Measurements from ENCODE around the gene MYPOP. TPM values are rescaled to one million over a fixed set of nuclear protein-coding genes. Genes with fewer than 3 reads are reported as not detected.
A peak's percentile ranks its signal among the peaks of the same experiment; 100 is the strongest.

Gene MYPOP
- total and polyA plus RNA-seq, 2 of the 13 experiments (the other 11 are each of a cell fraction or from before 2014, with no cell fraction given) = 2.3 to 2.7 TPM

GRCh38 chr19:45876411-45877197 lies 25.8 kb downstream of the MYPOP start (continued):
- TF ChIP-seq, protein P1, sequence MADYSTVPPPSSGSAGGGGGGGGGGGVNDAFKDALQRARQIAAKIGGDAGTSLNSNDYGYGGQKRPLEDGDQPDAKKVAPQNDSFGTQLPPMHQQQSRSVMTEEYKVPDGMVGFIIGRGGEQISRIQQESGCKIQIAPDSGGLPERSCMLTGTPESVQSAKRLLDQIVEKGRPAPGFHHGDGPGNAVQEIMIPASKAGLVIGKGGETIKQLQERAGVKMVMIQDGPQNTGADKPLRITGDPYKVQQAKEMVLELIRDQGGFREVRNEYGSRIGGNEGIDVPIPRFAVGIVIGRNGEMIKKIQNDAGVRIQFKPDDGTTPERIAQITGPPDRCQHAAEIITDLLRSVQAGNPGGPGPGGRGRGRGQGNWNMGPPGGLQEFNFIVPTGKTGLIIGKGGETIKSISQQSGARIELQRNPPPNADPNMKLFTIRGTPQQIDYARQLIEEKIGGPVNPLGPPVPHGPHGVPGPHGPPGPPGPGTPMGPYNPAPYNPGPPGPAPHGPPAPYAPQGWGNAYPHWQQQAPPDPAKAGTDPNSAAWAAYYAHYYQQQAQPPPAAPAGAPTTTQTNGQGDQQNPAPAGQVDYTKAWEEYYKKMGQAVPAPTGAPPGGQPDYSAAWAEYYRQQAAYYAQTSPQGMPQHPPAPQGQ (CRISPR knock-in tag; IDR thresholded peaks at IDR 0.05; ENCODE audit: borderline replicate concordance) = no peak
- TF ChIP-seq BHLHE40 (IDR thresholded peaks at IDR 0.05; ENCODE audit: low read length) = no peak
- TF ChIP-seq DNMT3B (CRISPR knock-in tag; conservative IDR thresholded peaks at IDR 0.05) = no peak; the same call in 1 of the 2 replicates
- no peak; the same call in 1 of the 2 replicates for TF ChIP-seq ISL2 (CRISPR knock-in tag; IDR thresholded peaks at IDR 0.05)
- TF ChIP-seq MAF1 (CRISPR knock-in tag; IDR thresholded peaks at IDR 0.05; ENCODE audit: borderline replicate concordance) = no peak
- TF ChIP-seq ZFP90 (CRISPR knock-in tag; IDR thresholded peaks at IDR 0.05; ENCODE audit: borderline replicate concordance) = no peak; the same call in 1 of the 2 replicates
- no peak for TF ChIP-seq PTBP1 (IDR thresholded peaks at IDR 0.05; ENCODE audit: low read depth, low read length, poor library complexity, severe bottlenecking)
- no peak for TF ChIP-seq ZBTB42 (CRISPR knock-in tag; IDR thresholded peaks at IDR 0.05)
- TF ChIP-seq KAT7 (CRISPR knock-in tag; IDR thresholded peaks at IDR 0.05; ENCODE audit: borderline replicate concordance) = no peak
- 0 out of 2 replicates have a peak, but pooled peaks have one; percentile 23 for TF ChIP-seq ZNF589 (CRISPR knock-in tag; conservative IDR thresholded peaks at IDR 0.05)
- no peak for TF ChIP-seq IKZF4 (CRISPR knock-in tag; IDR thresholded peaks at IDR 0.05; ENCODE audit: borderline replicate concordance, low read depth, not compliant biosample characterization)
- TF ChIP-seq RFX3 (CRISPR knock-in tag; IDR thresholded peaks at IDR 0.05) = no peak
- TF ChIP-seq ZNF3 (CRISPR knock-in tag; IDR thresholded peaks at IDR 0.05) = no peak
- peak; percentile 73; the same call in 1 of the 2 replicates for TF ChIP-seq PAXIP1 (CRISPR knock-in tag; conservative IDR thresholded peaks at IDR 0.05)
- TF ChIP-seq KLF9 (CRISPR knock-in tag; IDR thresholded peaks at IDR 0.05; ENCODE audit: low read depth) = peak; percentile 62; the same call in 1 of the 2 replicates
- peak; percentile 69; the same call in 1 of the 2 replicates for TF ChIP-seq KDM4B (CRISPR knock-in tag; IDR thresholded peaks at IDR 0.05)
- TF ChIP-seq, protein P2, sequence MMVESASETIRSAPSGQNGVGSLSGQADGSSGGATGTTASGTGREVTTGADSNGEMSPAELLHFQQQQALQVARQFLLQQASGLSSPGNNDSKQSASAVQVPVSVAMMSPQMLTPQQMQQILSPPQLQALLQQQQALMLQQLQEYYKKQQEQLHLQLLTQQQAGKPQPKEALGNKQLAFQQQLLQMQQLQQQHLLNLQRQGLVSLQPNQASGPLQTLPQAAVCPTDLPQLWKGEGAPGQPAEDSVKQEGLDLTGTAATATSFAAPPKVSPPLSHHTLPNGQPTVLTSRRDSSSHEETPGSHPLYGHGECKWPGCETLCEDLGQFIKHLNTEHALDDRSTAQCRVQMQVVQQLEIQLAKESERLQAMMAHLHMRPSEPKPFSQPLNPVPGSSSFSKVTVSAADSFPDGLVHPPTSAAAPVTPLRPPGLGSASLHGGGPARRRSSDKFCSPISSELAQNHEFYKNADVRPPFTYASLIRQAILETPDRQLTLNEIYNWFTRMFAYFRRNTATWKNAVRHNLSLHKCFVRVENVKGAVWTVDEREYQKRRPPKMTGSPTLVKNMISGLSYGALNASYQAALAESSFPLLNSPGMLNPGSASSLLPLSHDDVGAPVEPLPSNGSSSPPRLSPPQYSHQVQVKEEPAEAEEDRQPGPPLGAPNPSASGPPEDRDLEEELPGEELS (CRISPR knock-in tag; IDR thresholded peaks at IDR 0.05) = peak; percentile 30; the same call in 1 of the 2 replicates
- TF ChIP-seq ZNF607 (CRISPR knock-in tag; IDR thresholded peaks at IDR 0.05; ENCODE audit: borderline replicate concordance) = no peak
- no peak for TF ChIP-seq ZBTB39 (CRISPR knock-in tag; IDR thresholded peaks at IDR 0.05)
- TF ChIP-seq ZIK1 (CRISPR knock-in tag; IDR thresholded peaks at IDR 0.05; ENCODE audit: borderline replicate concordance, low read depth) = no peak
